IMR-90 (cell line): ENCODE results near the gene CLEC5A. TPM values are rescaled to one million over a fixed set of nuclear protein-coding genes. Genes with fewer than 3 reads are reported as not detected.

Experiments used
- ATAC-seq: fragments of 200-7000 bp; cut with Tn5 transposase; 2 replicates; pipeline ENCODE4 v1.9.1; 2020; ENCODE audit warnings: low read depth, mild to moderate bottlenecking, moderate library complexity
- BruUV-seq: library from RNA; stranded (reverse); fragments of 400-500 nt; replicated peaks from 2 replicates; lab custom pipeline; 2021; lab: Mats Ljungman, UMichigan
- CTCF ChIA-PET: fragments of 300-600 bp; formaldehyde crosslinking; extraction: SDS; loops from one replicate; lab custom pipeline; 2021; ENCODE audit warnings: antibody characterized with exemption; lab: Yijun Ruan, JAX
- POLR2A ChIA-PET: fragments of 300-600 bp; sonication (Branson Sonifier 250); formaldehyde crosslinking; loops from one replicate; lab custom pipeline; 2022; ENCODE audit warnings: antibody characterized with exemption; ENCODE audit not compliant: unreplicated experiment; lab: Charles Lee
- DNase-seq: peaks from one replicate; pipeline ENCODE4 v3.0.0; 2013
- H2AFZ ChIP-seq: replicated peaks from 2 replicates; pipeline ENCODE3; 2013; ENCODE audit warnings: low read length, mild to moderate bottlenecking; ENCODE audit not compliant: poor library complexity
- H2AK5ac ChIP-seq: 2 replicates; pipeline ENCODE4 v1.6.1; 2013; ENCODE audit warnings: low read depth, low read length, inconsistent platforms
- H2AK9ac ChIP-seq: replicated peaks from 2 replicates; pipeline ENCODE3; 2013; ENCODE audit warnings: mild to moderate bottlenecking, low read depth, low read length, moderate library complexity; ENCODE audit not compliant: poor library complexity
- H2BK120ac ChIP-seq: 2 replicates; pipeline ENCODE4 v1.6.1; 2013; ENCODE audit warnings: low read depth, low read length, inconsistent platforms
- H2BK15ac ChIP-seq: 3 replicates; pipeline ENCODE4 v1.6.1; 2013; ENCODE audit warnings: low read depth, low read length, inconsistent platforms
- H2BK20ac ChIP-seq: 2 replicates; pipeline ENCODE4 v1.6.1; 2013; ENCODE audit warnings: low read depth, mild to moderate bottlenecking, inconsistent platforms, low read length, moderate library complexity
- H2BK5ac ChIP-seq: 2 replicates; pipeline ENCODE4 v1.6.1; 2013; ENCODE audit warnings: mild to moderate bottlenecking, low read depth, low read length, inconsistent platforms; ENCODE audit not compliant: poor library complexity, severe bottlenecking
- H3K14ac ChIP-seq: replicated peaks from 2 replicates; pipeline ENCODE4 v1.6.1; 2013; ENCODE audit warnings: low read depth, low read length, inconsistent platforms
- H3K18ac ChIP-seq: 2 replicates; pipeline ENCODE4 v1.6.1; 2013; ENCODE audit warnings: low read depth, low read length, control low read depth
- H3K23ac ChIP-seq: 2 replicates; pipeline ENCODE4 v1.6.1; 2013; ENCODE audit warnings: low read depth, low read length, inconsistent platforms
- H3K27ac ChIP-seq: 2 replicates; pipeline ENCODE4 v1.5.1; 2013; ENCODE audit warnings: mild to moderate bottlenecking, control low read depth, low read length; ENCODE audit not compliant: insufficient read depth
- H3K27me3 ChIP-seq: 2 replicates; pipeline ENCODE4 v1.6.1; 2013; ENCODE audit warnings: low read length; ENCODE audit not compliant: control insufficient read depth, insufficient read depth
- H3K36me3 ChIP-seq: 2 replicates; pipeline ENCODE4 v1.6.1; 2013; ENCODE audit warnings: low read length, mixed read lengths; ENCODE audit not compliant: control insufficient read depth, insufficient read depth
- H3K4ac ChIP-seq: 2 replicates; pipeline ENCODE4 v1.6.1; 2013; ENCODE audit warnings: low read depth, low read length, inconsistent platforms
- H3K4me1 ChIP-seq: 2 replicates; pipeline ENCODE4 v1.6.1; 2013; ENCODE audit warnings: low read length, mixed read lengths; ENCODE audit not compliant: control insufficient read depth, insufficient read depth
- H3K4me2 ChIP-seq: 2 replicates; pipeline ENCODE4 v1.6.1; 2013; ENCODE audit warnings: low read depth, mild to moderate bottlenecking, control low read depth, low read length, moderate library complexity
- H3K4me3 ChIP-seq: 2 replicates; pipeline ENCODE4 v1.5.1; 2013; ENCODE audit warnings: low read depth, mild to moderate bottlenecking, control low read depth, low read length, moderate library complexity; ENCODE audit not compliant: insufficient read depth
- H3K56ac ChIP-seq: 2 replicates; pipeline ENCODE4 v1.6.1; 2013; ENCODE audit warnings: low read length, inconsistent platforms; ENCODE audit not compliant: insufficient read depth; ENCODE audit errors: extremely low read depth
- H3K79me1 ChIP-seq, 2 experiments: 2 replicates each; pipeline ENCODE4 v1.6.1; 2013; ENCODE audit warnings: low read length in 2 of 2, inconsistent platforms in 1 of 2, low read depth in 1 of 2
- H3K9ac ChIP-seq: 2 replicates; pipeline ENCODE4 v1.6.1; 2013; ENCODE audit warnings: low read depth, low read length, control low read depth
- H3K9me1 ChIP-seq: 2 replicates; pipeline ENCODE4 v1.6.1; 2013; ENCODE audit warnings: low read length, inconsistent platforms; ENCODE audit not compliant: insufficient read depth
- H3K9me3 ChIP-seq: 2 replicates; pipeline ENCODE4 v1.6.1; 2013; ENCODE audit warnings: low read length; ENCODE audit not compliant: control insufficient read depth, insufficient read depth
- H4K20me1 ChIP-seq: 2 replicates; pipeline ENCODE4 v1.6.1; 2013; ENCODE audit warnings: low read length, inconsistent platforms; ENCODE audit not compliant: insufficient read depth
- H4K5ac ChIP-seq: 2 replicates; pipeline ENCODE4 v1.6.1; 2013; ENCODE audit warnings: mild to moderate bottlenecking, low read depth, low read length, control low read depth
- H4K8ac ChIP-seq, 2 experiments: 2 replicates each; pipeline ENCODE4 v1.6.1; 2013; ENCODE audit warnings: low read depth in 2 of 2, low read length in 2 of 2, control low read depth in 1 of 2, inconsistent platforms in 1 of 2
- H4K91ac ChIP-seq: 2 replicates; pipeline ENCODE4 v1.6.1; 2013; ENCODE audit warnings: low read depth, low read length, inconsistent platforms; ENCODE audit not compliant: insufficient read depth
- RAD21 ChIP-seq: IDR thresholded peaks from 2 replicates; pipeline ENCODE4 v1.6.1; 2012; ENCODE audit warnings: low read length, improper control_type of control experiment
- SMC3 ChIP-seq: fragments of 150-350 bp; IDR thresholded peaks from 2 replicates; pipeline ENCODE4 v1.6.1; 2016; ENCODE audit warnings: low read depth, mild to moderate bottlenecking, antibody characterized with exemption, low read length, moderate library complexity
- WGBS, 2 experiments: methylation state at CpG; one replicate each; pipeline versions ENCODE4 v1.1.5 to v1.1.7; 2013; ENCODE audit warnings: missing lambda C conversion rate in 2 of 2; ENCODE audit not compliant: insufficient read length in 1 of 2; ENCODE audit errors: extremely low coverage in 2 of 2; 5-methylcytosine and 5-hydroxymethylcytosine counted together
- dilution Hi-C: fragments of 300-500 bp; cut with HindIII; formaldehyde crosslinking; loops from one replicate; pipeline ENCODE4 v1.14.3; 2018; ENCODE audit warnings: low sequenced_read_pairs; ENCODE audit not compliant: unreplicated experiment
- in situ Hi-C: fragments of 300-500 bp; cut with MboI; formaldehyde crosslinking; loops from 3 replicates; pipeline ENCODE4 v1.14.3; 2019; ENCODE audit warnings: low sequenced_read_pairs, inconsistent platforms, mixed read lengths
- intact Hi-C: fragments of 100-400 bp; cut with micrococcal nuclease; formaldehyde crosslinking; loops from 2 replicates; pipeline ENCODE4 v1.10.0; 2022
- polyA plus RNA-seq, 3 experiments: library from polyadenylated mRNA; depleted of rRNA; stranded (reverse); fragments of >200 nt; gene quantifications; 2 replicates each; pipeline ENCODE4 v1.2.3, GENCODE V29; 2012; ENCODE audit warnings: low replicate concordance in 1 of 3
- total RNA-seq: library from RNA; depleted of rRNA; stranded (reverse); fragments of >200 nt; gene quantifications from 2 replicates; pipeline ENCODE4 v1.2.3, GENCODE V29; 2012
- TF ChIP-seq, protein P1 (sequence below): conservative IDR thresholded peaks from 2 replicates; pipeline ENCODE4 v1.5.1; 2012; ENCODE audit warnings: mild to moderate bottlenecking, low read depth, low read length, improper control_type of control experiment

CLEC5A gene
- total and polyA plus RNA-seq, 2 of the 4 experiments (the other 2 are of a cell fraction): not detected

DNA sequence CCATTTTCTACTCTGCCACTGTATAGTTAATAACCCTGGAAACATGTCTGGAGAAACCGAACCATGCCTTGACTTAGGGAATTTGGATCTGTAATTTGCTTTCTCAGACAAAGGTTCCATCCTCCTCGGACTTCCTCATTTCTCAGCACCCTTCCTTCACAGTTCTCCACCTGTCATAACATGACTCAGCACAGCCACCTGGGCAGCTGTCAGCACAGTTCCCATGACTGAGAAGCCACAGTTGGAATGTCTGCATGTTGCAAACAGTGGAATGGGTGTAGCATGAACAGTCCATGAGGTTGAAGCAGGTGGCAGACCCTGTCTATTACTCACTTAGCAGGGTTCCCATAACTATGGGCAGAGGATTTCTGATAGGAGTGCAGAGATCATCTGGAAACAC, 31.2 kb downstream of the CLEC5A start:
- BruUV-seq: no TSS peak
- in situ Hi-C loops: no loop called here
- ATAC-seq: no peak

More for the DNA sequence above, 31.2 kb downstream of the CLEC5A start:
- H3K36me3 ChIP-seq: no peaks in the 10 kb centered on the region
- H3K4me2 ChIP-seq: no peak overlapping the region
- H4K20me1 ChIP-seq: no peaks in the 10 kb centered on the region
- H3K4me1 ChIP-seq: no peaks in the 10 kb centered on the region
- no peak overlapping the region for H2BK120ac ChIP-seq
- no peaks in the 10 kb centered on the region for H3K9me1 ChIP-seq
- H3K27me3 ChIP-seq: no peaks in the 10 kb centered on the region
- H3K27ac ChIP-seq: no peak overlapping the region
- peaks cover 8% of the 10 kb centered on the region for H3K9me3 ChIP-seq
- H3K9ac ChIP-seq: no peak overlapping the region
- H3K79me1 ChIP-seq: no peaks in the 10 kb centered on the region
- no peak overlapping the region for H3K56ac ChIP-seq
- POLR2A ChIA-PET: no interaction called here
- TF ChIP-seq, protein P1, sequence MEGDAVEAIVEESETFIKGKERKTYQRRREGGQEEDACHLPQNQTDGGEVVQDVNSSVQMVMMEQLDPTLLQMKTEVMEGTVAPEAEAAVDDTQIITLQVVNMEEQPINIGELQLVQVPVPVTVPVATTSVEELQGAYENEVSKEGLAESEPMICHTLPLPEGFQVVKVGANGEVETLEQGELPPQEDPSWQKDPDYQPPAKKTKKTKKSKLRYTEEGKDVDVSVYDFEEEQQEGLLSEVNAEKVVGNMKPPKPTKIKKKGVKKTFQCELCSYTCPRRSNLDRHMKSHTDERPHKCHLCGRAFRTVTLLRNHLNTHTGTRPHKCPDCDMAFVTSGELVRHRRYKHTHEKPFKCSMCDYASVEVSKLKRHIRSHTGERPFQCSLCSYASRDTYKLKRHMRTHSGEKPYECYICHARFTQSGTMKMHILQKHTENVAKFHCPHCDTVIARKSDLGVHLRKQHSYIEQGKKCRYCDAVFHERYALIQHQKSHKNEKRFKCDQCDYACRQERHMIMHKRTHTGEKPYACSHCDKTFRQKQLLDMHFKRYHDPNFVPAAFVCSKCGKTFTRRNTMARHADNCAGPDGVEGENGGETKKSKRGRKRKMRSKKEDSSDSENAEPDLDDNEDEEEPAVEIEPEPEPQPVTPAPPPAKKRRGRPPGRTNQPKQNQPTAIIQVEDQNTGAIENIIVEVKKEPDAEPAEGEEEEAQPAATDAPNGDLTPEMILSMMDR: no peak
- TF ChIP-seq RAD21 (no peak), SMC3 (no peak)
- no peak overlapping the region for H3K18ac ChIP-seq
- CTCF ChIA-PET: no interaction called here
- no peak for DNase-seq
- no peak overlapping the region for H2AK9ac ChIP-seq
- H3K23ac ChIP-seq: no peak overlapping the region
- no peak overlapping the region for H2AFZ ChIP-seq
- no peak overlapping the region for H4K5ac ChIP-seq
- H3K14ac ChIP-seq: no peak overlapping the region
- no peak overlapping the region for H4K91ac ChIP-seq
- no peak overlapping the region for H2BK15ac ChIP-seq
- WGBS, 2 experiments: no CpG with 5 or more reads among the region's 2 CpGs
- H2AK5ac ChIP-seq: no peak overlapping the region
- dilution Hi-C loops: no loop called here
- intact Hi-C loops: no loop called here
- H3K4ac ChIP-seq: no peak overlapping the region
- H4K8ac ChIP-seq: no peak overlapping the region
- H3K4me3 ChIP-seq: no peak overlapping the region
- H2BK20ac ChIP-seq: no peak overlapping the region
- H2BK5ac ChIP-seq: no peak overlapping the region
